ENCODE results near the gene EIF1AD. TPM values are rescaled to one million over a fixed set of nuclear protein-coding genes. Genes with fewer than 3 reads are reported as not detected.

EIF1AD gene
- total RNA-seq, 1 donor from 2014 or later, result 31.7 TPM

GRCh38 chr11:66006134-66006890 is 4.4 kb upstream of the EIF1AD start:
- no peak for DNase-seq (ENCODE audit: low spot score)

- no peak for DNase-seq (ENCODE audit: low spot score)
Measured at GRCh38 chr11:66004186-66004585, 2.2 kb upstream of the EIF1AD start.

GRCh38 chr11:66003291-66003690 is 1.3 kb upstream of the EIF1AD start:
- no peak for DNase-seq (ENCODE audit: low spot score)

- DNase-seq (ENCODE audit: low spot score), result no peak
Measured at GRCh38 chr11:66002648-66003225, 780 bp upstream of the EIF1AD start.

- no peak for DNase-seq (ENCODE audit: low spot score)
Measured at GRCh38 chr11:65997286-65997685, 4.7 kb downstream of the EIF1AD start.

- no peak for DNase-seq (ENCODE audit: low spot score)
Measured at GRCh38 chr11:65992056-65992455, 9.9 kb downstream of the EIF1AD start.

- DNase-seq (ENCODE audit: low spot score), result no peak
Measured at GRCh38 chr11:65988791-65989592, 13.0 kb downstream of the EIF1AD start.

GRCh38 chr11:65987336-65987735 is 14.6 kb downstream of the EIF1AD start:
- no peak for DNase-seq (ENCODE audit: low spot score)

GRCh38 chr11:65983589-65983987 is 18.4 kb downstream of the EIF1AD start:
- no peak for DNase-seq (ENCODE audit: low spot score)

- no peak for DNase-seq (ENCODE audit: low spot score)
Measured at GRCh38 chr11:65982824-65983588, 19.0 kb downstream of the EIF1AD start.

GRCh38 chr11:65981972-65982823 is 19.8 kb downstream of the EIF1AD start:
- DNase-seq (ENCODE audit: low spot score), result no peak

GRCh38 chr11:65981101-65981740 is 20.7 kb downstream of the EIF1AD start:
- DNase-seq (ENCODE audit: low spot score), result no peak

- no peak for DNase-seq (ENCODE audit: low spot score)
Measured at GRCh38 chr11:65979261-65979759, 22.6 kb downstream of the EIF1AD start.

- no peak for DNase-seq (ENCODE audit: low spot score)
Measured at GRCh38 chr11:65978391-65979238, 23.3 kb downstream of the EIF1AD start.

GRCh38 chr11:65977621-65978390 is 24.2 kb downstream of the EIF1AD start:
- DNase-seq (ENCODE audit: low spot score), result no peak

- no peak for DNase-seq (ENCODE audit: low spot score)
Measured at GRCh38 chr11:65976216-65977176, 25.5 kb downstream of the EIF1AD start.

GRCh38 chr11:65975771-65976170 is 26.2 kb downstream of the EIF1AD start:
- no peak for DNase-seq (ENCODE audit: low spot score)
